Measurements from ENCODE around the gene TCL1B.

TCL1B gene

DNA sequence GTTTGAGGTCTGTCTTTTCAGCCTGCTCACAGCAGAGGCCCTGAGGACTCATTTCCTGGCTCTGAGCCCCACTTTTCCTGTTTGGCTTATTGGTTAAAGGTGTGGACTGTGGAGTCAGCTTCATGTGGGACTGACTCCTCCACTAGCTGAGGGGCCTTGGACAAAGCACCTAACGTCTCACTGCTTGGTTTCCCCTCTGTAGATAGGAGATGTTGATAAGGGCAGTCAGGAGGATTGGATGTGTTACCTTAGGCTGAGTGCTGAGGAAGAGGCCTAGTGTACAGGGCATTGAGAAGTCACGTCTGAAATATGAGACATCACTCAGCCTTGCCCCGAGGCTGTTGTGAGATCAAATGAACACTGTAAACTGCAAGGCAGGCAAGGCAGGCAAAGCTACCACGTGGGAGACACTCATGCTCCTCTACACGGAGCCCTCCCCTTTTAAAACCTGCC, 54.8 kb downstream of the TCL1B start:
- H3K4me3 ChIP-seq (ENCODE audit: low read depth, low read length): no peak overlapping the region
- DNase-seq (ENCODE audit: low read depth): no peak
- no peak for TF ChIP-seq POLR2A (IDR thresholded peaks at IDR 0.05; ENCODE audit: extremely low read depth, insufficient read length)
- TF ChIP-seq, protein P1, sequence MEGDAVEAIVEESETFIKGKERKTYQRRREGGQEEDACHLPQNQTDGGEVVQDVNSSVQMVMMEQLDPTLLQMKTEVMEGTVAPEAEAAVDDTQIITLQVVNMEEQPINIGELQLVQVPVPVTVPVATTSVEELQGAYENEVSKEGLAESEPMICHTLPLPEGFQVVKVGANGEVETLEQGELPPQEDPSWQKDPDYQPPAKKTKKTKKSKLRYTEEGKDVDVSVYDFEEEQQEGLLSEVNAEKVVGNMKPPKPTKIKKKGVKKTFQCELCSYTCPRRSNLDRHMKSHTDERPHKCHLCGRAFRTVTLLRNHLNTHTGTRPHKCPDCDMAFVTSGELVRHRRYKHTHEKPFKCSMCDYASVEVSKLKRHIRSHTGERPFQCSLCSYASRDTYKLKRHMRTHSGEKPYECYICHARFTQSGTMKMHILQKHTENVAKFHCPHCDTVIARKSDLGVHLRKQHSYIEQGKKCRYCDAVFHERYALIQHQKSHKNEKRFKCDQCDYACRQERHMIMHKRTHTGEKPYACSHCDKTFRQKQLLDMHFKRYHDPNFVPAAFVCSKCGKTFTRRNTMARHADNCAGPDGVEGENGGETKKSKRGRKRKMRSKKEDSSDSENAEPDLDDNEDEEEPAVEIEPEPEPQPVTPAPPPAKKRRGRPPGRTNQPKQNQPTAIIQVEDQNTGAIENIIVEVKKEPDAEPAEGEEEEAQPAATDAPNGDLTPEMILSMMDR (IDR thresholded peaks at IDR 0.05; ENCODE audit: low read depth, low read length): no peak
- TF ChIP-seq MYC (IDR thresholded peaks at IDR 0.05; ENCODE audit: low read depth, low read length): no peak
- TF ChIP-seq, protein P2, sequence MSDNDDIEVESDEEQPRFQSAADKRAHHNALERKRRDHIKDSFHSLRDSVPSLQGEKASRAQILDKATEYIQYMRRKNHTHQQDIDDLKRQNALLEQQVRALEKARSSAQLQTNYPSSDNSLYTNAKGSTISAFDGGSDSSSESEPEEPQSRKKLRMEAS (IDR thresholded peaks at IDR 0.05; ENCODE audit: low read depth, low read length): no peak

DNA sequence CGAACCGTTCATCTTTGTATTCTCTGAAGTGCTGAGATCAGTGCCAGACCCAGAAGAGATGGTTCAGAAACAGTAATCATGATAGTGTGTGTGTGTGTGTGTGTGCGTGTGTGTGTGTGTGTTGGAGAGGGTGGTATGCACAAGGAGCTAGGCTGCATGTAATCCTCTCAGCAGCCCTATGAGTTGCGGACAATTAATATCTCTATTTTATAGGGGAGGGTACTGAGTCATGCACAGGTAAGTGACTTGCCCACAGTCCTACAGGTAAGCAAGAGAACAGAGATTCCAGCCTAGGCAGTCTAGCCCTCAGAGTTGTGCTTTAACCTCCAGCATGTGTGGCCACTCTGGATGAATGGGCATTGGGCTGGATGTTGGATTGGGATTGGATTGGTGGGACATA, 55.6 kb downstream of the TCL1B start:
- DNase-seq (ENCODE audit: low read depth): no peak

More for the DNA sequence above, 55.6 kb downstream of the TCL1B start:
- TF ChIP-seq, protein P2 (IDR thresholded peaks at IDR 0.05; ENCODE audit: low read depth, low read length): no peak
- TF ChIP-seq MYC (IDR thresholded peaks at IDR 0.05; ENCODE audit: low read depth, low read length): no peak
- TF ChIP-seq, protein P1 (IDR thresholded peaks at IDR 0.05; ENCODE audit: low read depth, low read length): no peak
- TF ChIP-seq POLR2A (IDR thresholded peaks at IDR 0.05; ENCODE audit: extremely low read depth, insufficient read length): no peak
- no peak overlapping the region for H3K4me3 ChIP-seq (ENCODE audit: low read depth, low read length)
